MM.1S (cell line): ENCODE results near the gene STAT3.
"Not testable (repeated sequence)": the region's sequence is repeated elsewhere in the genome, so short reads cannot be mapped to it uniquely, and the experiment has no call there.

ENCODE experiments used
- DNase-seq: peaks from one replicate; pipeline ENCODE4 v3.0.0-alpha.2; 2015
- H2AFZ ChIP-seq: fragments of 300-600 bp; sonication (generic); 2 replicates; pipeline ENCODE4 v1.6.0; 2016; ENCODE audit warnings: antibody characterized with exemption, low read length
- H3F3A ChIP-seq: fragments of 300-600 bp; sonication (generic); 2 replicates; pipeline ENCODE4 v1.6.1; 2016; ENCODE audit warnings: mild to moderate bottlenecking, antibody characterized with exemption, low read length, moderate library complexity, mixed read lengths; ENCODE audit not compliant: insufficient read depth
- H3K27ac ChIP-seq: fragments of 300-600 bp; sonication (generic); 2 replicates; pipeline ENCODE4 v1.5.1; 2016; ENCODE audit warnings: mild to moderate bottlenecking, low read length
- H3K27me3 ChIP-seq: fragments of 300-600 bp; sonication (generic); replicated peaks from 2 replicates; pipeline ENCODE4 v1.6.0; 2016; ENCODE audit warnings: low read length; ENCODE audit not compliant: insufficient read depth
- H3K36me3 ChIP-seq: fragments of 300-600 bp; sonication (generic); replicated peaks from 2 replicates; pipeline ENCODE4 v1.6.1; 2016; ENCODE audit warnings: mild to moderate bottlenecking, low read length, mixed read lengths; ENCODE audit not compliant: insufficient read depth
- H3K4me1 ChIP-seq: fragments of 300-600 bp; sonication (generic); 2 replicates; pipeline ENCODE4 v1.6.1; 2016; ENCODE audit warnings: low read length, mixed read lengths
- H3K4me2 ChIP-seq: fragments of 300-600 bp; sonication (generic); 2 replicates; pipeline ENCODE4 v1.6.0; 2016; ENCODE audit warnings: low read depth, low read length
- H3K4me3 ChIP-seq: fragments of 300-600 bp; sonication (generic); 2 replicates; pipeline ENCODE4 v1.5.1; 2016; ENCODE audit warnings: low read length, mixed read lengths
- H3K79me2 ChIP-seq: fragments of 300-600 bp; sonication (generic); 2 replicates; pipeline ENCODE4 v1.6.1; 2016; ENCODE audit warnings: mixed run types, low read length, mixed read lengths
- H3K9ac ChIP-seq: fragments of 300-600 bp; sonication (generic); 2 replicates; pipeline ENCODE4 v1.6.1; 2016; ENCODE audit warnings: low read length, mixed read lengths
- H3K9me2 ChIP-seq: fragments of 300-600 bp; sonication (generic); replicated peaks from 2 replicates; pipeline ENCODE4 v1.6.1; 2016; ENCODE audit warnings: mild to moderate bottlenecking, low read length, mixed read lengths; ENCODE audit not compliant: insufficient read depth
- H3K9me3 ChIP-seq: fragments of 300-600 bp; sonication (generic); replicated peaks from 2 replicates; pipeline ENCODE4 v1.6.1; 2016; ENCODE audit warnings: mild to moderate bottlenecking, low read length, mixed read lengths; ENCODE audit not compliant: insufficient read depth
- H4K20me1 ChIP-seq: fragments of 300-600 bp; sonication (generic); 2 replicates; pipeline ENCODE4 v1.6.1; 2016; ENCODE audit warnings: mild to moderate bottlenecking, low read length, moderate library complexity, mixed read lengths; ENCODE audit not compliant: insufficient read depth
- EZH2 ChIP-seq: fragments of 300-600 bp; sonication (generic); optimal IDR thresholded peaks from 2 replicates; pipeline ENCODE3; 2017; ENCODE audit warnings: low read depth, mild to moderate bottlenecking, antibody characterized with exemption, low read length, mixed read lengths
- EZH2phosphoT487 ChIP-seq: fragments of 300-600 bp; sonication (generic); IDR thresholded peaks from 2 replicates; pipeline ENCODE4 v1.6.1; 2018; ENCODE audit warnings: antibody characterized with exemption, low read length
- TF ChIP-seq, protein P1 (sequence below): fragments of 300-600 bp; sonication (generic); IDR thresholded peaks from 2 replicates; pipeline ENCODE4 v1.5.1; 2016; ENCODE audit warnings: antibody characterized with exemption, low read length, mixed read lengths

The STAT3 gene

DNA sequence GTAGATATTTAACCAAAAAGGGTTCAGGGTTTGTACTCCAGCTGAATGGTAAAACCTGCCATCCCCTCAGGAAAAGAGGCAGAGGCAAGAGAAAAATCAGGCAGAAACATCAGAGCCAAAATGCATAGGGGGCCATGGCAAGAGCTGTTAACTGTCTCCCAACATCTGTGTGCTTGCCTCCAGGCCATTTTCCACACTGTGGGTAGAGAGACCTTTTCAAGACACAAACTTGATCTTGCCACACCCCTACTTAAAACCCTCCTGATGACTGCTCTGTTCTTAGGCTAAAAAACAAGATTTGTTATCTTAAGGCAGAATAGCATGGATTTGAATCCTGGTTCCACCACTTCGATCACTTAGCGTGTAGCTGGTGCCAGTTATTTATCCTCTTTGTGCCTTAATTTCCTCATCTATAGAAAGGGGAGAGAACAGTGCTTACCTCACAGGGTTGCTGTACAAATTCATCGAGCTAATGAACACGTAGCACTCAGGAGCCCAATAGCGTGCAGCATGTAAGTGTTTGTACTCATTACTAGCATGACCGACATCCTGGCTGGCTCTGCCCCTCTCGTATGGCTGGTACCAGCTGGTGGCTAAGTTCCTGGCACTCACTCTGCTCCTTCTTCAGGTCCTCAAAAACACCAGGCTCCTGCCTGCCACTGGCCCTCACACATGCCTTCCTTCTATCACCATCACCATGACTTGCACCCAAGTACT, 25.8 kb downstream of the STAT3 start:
- H3K4me3 ChIP-seq = no peak overlapping the region
- TF ChIP-seq EZH2 (no peak), EZH2phosphoT487 (no peak)
- TF ChIP-seq, protein P1, sequence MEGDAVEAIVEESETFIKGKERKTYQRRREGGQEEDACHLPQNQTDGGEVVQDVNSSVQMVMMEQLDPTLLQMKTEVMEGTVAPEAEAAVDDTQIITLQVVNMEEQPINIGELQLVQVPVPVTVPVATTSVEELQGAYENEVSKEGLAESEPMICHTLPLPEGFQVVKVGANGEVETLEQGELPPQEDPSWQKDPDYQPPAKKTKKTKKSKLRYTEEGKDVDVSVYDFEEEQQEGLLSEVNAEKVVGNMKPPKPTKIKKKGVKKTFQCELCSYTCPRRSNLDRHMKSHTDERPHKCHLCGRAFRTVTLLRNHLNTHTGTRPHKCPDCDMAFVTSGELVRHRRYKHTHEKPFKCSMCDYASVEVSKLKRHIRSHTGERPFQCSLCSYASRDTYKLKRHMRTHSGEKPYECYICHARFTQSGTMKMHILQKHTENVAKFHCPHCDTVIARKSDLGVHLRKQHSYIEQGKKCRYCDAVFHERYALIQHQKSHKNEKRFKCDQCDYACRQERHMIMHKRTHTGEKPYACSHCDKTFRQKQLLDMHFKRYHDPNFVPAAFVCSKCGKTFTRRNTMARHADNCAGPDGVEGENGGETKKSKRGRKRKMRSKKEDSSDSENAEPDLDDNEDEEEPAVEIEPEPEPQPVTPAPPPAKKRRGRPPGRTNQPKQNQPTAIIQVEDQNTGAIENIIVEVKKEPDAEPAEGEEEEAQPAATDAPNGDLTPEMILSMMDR = no peak
- H3K4me1 ChIP-seq = no peaks in the 10 kb centered on the region
- H3K36me3 ChIP-seq = no peaks in the 10 kb centered on the region
- no peaks in the 10 kb centered on the region for H3K9me2 ChIP-seq
- no peaks in the 10 kb centered on the region for H3F3A ChIP-seq
- DNase-seq = no peak
- H3K27ac ChIP-seq = no peak overlapping the region
- H3K27me3 ChIP-seq = no peaks in the 10 kb centered on the region
- no peaks in the 10 kb centered on the region for H4K20me1 ChIP-seq
- H3K4me2 ChIP-seq = no peak overlapping the region
- no peaks in the 10 kb centered on the region for H3K9me3 ChIP-seq
- H3K79me2 ChIP-seq = peaks cover 22% of the 10 kb centered on the region
- no peak overlapping the region for H3K9ac ChIP-seq
- no peak overlapping the region for H2AFZ ChIP-seq

DNA sequence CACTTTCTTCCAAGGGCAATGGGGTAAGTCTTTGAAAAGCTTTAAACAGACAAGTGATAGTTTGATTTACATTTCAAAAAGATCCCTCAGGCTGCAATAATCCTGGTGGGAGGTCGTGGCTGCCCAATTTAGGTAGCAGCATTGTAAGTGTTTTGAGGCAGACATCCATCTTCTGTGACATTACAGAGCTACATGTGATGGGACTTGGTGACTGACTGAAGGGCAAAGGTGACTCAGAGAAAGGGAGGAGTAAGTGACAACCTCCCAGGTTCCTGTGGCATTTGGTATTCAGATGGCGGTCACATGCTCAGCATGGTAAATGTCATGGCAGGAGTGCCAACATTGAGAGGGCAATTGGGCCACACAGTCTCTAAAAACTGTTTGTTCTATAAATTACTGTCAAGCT, 26.5 kb downstream of the STAT3 start:
- DNase-seq = no peak
- Histone ChIP-seq H3K4me2 (no peak overlapping the region), H4K20me1 (no peaks in the 10 kb centered on the region)

DNA sequence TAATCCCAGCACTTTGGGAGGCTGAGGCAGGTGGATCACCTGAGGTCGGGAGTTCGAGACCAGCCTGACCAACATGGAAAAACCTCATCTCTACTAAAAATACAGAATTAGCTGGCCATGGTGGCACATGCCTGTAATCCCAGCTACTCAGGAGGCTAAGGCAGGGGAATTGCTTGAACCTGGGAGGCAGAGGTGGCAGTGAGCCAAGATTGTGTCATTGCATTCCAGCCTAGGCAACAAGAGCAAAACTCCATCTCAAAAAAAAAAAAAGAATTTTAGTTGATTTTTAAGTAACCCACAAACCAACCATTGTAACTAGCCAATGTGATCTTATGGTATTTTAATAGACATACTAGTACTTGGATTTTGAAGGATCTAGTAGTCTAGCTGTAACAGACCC, 27.9 kb downstream of the STAT3 start:
- H4K20me1 ChIP-seq, H3F3A ChIP-seq, H3K27me3 ChIP-seq, H3K9ac ChIP-seq, H3K9me2 ChIP-seq, H3K27ac ChIP-seq, H3K4me1 ChIP-seq, DNase-seq, H3K9me3 ChIP-seq, H2AFZ ChIP-seq, H3K4me2 ChIP-seq, H3K4me3 ChIP-seq, H3K36me3 ChIP-seq: not testable (repeated sequence)
- H3K79me2 ChIP-seq = peaks cover 22% of the 10 kb centered on the region

More for the DNA sequence above, 26.5 kb downstream of the STAT3 start:
- Histone ChIP-seq H3K27me3 (no peaks in the 10 kb centered on the region), H3K79me2 (peaks cover 21% of the 10 kb centered on the region), H3K9ac (no peak overlapping the region), H2AFZ (no peak overlapping the region), H3F3A (no peaks in the 10 kb centered on the region), H3K9me2 (no peaks in the 10 kb centered on the region), H3K4me3 (no peak overlapping the region), H3K36me3 (no peaks in the 10 kb centered on the region), H3K27ac (no peak overlapping the region), H3K4me1 (no peaks in the 10 kb centered on the region), H3K9me3 (no peaks in the 10 kb centered on the region)
- TF ChIP-seq EZH2phosphoT487 (no peak), EZH2 (no peak)
- TF ChIP-seq, protein P1 = no peak

DNA sequence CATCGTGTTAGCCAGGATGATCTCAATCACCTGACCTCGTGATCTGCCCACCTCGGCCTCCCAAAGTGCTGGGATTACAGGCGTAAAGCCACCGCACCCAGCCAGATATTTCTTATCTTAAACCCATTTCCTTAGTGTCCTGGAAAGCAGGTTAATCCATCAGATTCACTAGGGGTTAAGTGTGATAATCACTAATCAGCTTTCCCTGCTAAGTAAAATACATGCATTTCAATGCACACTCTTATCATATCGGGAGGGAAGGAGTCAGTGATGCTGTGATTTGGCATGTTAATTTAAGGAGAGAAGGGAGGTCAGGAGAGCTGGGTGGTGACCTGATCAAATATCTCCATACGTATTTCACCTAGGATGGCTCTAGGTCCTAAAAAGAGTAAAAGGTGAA, 29.1 kb downstream of the STAT3 start:
- Histone ChIP-seq H3K9me2 (no peaks in the 10 kb centered on the region), H3K27ac (no peak overlapping the region), H3K79me2 (peaks cover 19% of the 10 kb centered on the region), H3K4me2 (no peak overlapping the region), H3K9ac (no peak overlapping the region), H3K27me3 (no peaks in the 10 kb centered on the region), H3K4me3 (no peak overlapping the region), H2AFZ (no peak overlapping the region), H3K4me1 (no peaks in the 10 kb centered on the region), H3K36me3 (no peaks in the 10 kb centered on the region), H3F3A (no peaks in the 10 kb centered on the region), H4K20me1 (no peaks in the 10 kb centered on the region), H3K9me3 (no peaks in the 10 kb centered on the region)
- TF ChIP-seq, protein P1 = no peak
- TF ChIP-seq EZH2 = no peak
- no peak for TF ChIP-seq EZH2phosphoT487
- DNase-seq = no peak
